ENCODE results near the gene UBXN4. TPM values are rescaled to one million over a fixed set of nuclear protein-coding genes. Genes with fewer than 3 reads are reported as not detected.

UBXN4 gene
- total and polyA plus RNA-seq, 7 experiments from 2014 or later = 83.7 to 158 (median 116) TPM

GRCh38 chr2:135745545-135745944 is 3.9 kb downstream of the UBXN4 start:
- intact Hi-C loops (cut with micrococcal nuclease) = loop anchor here (10.0 kb wide), 2 partner anchors 1071 to 1491 kb away; partner anchors contain the start of gene MGAT5 (in 1 of the 2)
- ChIA-PET CTCF (no interaction called here), POLR2A (interaction anchor here (0.8 to 1.2 kb wide), 5 partner anchors 10 to 694 kb away, joined by 3 to 6 read pairs (median 3); partner anchors contain the start of gene RAB3GAP1)
- Mint-ChIP-seq H3K9me3 (peaks cover 0 to 5% (median 0%) of the 10 kb centered on the region in 11 donors), H3K4me3 (peak overlapping the region in 5 of 10 donors; percentile 18 to 95 (median 26)), H3K36me3 (peaks cover 0 to 26% (median 23%) of the 10 kb centered on the region in 5 donors), H3K27me3 (no peaks in the 10 kb centered on the region), H3K27ac (no peak overlapping the region), H3K4me1 (peaks cover 34 to 69% (median 62%) of the 10 kb centered on the region in 7 donors)
- DNase-seq (no peak), ATAC-seq (no peak)
- Histone ChIP-seq H3K27me3 (ENCODE audit: control insufficient read depth in 2 of 2, insufficient read depth in 2 of 2, low read length in 2 of 2) (no peaks in the 10 kb centered on the region), H3K27ac (ENCODE audit: low read depth, low read length) (no peak overlapping the region), H3K4me1 (ENCODE audit: control insufficient read depth in 2 of 2, insufficient read depth in 2 of 2, low read length in 2 of 2) (peaks cover 20 to 23% of the 10 kb centered on the region in 2 donors), H3K36me3 (ENCODE audit: control insufficient read depth in 2 of 3, insufficient read depth in 3 of 3, low read length in 3 of 3) (peaks cover 0 to 23% (median 0%) of the 10 kb centered on the region in 3 experiments), H3K4me3 (ENCODE audit: low read length) (no peak overlapping the region), H3K9me3 (ENCODE audit: control insufficient read depth in 2 of 3, low read length in 3 of 3) (no peaks in the 10 kb centered on the region)

GRCh38 chr2:135755573-135755972 is 13.9 kb downstream of the UBXN4 start:
- H3K4me3 ChIP-seq (ENCODE audit: low read length) = no peak overlapping the region
- no peaks in the 10 kb centered on the region for H3K9me3 ChIP-seq (ENCODE audit: control insufficient read depth in 2 of 3, low read length in 3 of 3)
- H3K27ac ChIP-seq (ENCODE audit: low read depth, low read length) = no peak overlapping the region
- ChIA-PET POLR2A (interaction anchor here (1.0 kb wide), 1 partner anchor 11 kb away, joined by 3 read pairs; no protein-coding TSS in a partner anchor), CTCF (no interaction called here)
- H3K36me3 Mint-ChIP-seq = peaks cover 11 to 63% (median 55%) of the 10 kb centered on the region in 5 donors
- peaks cover 0 to 4% (median 2%) of the 10 kb centered on the region in 7 donors for H3K4me1 Mint-ChIP-seq
- H3K4me3 Mint-ChIP-seq = no peak overlapping the region
- intact Hi-C loops (cut with micrococcal nuclease) = no loop called here
- no peak overlapping the region for H3K27ac Mint-ChIP-seq
- DNase-seq (no peak), ATAC-seq (no peak)
- H3K9me3 Mint-ChIP-seq = peaks cover 0 to 18% (median 6%) of the 10 kb centered on the region in 11 donors
- peaks cover 15 to 52% (median 29%) of the 10 kb centered on the region in 3 experiments for H3K36me3 ChIP-seq (ENCODE audit: control insufficient read depth in 2 of 3, insufficient read depth in 3 of 3, low read length in 3 of 3)
- H3K27me3 ChIP-seq (ENCODE audit: control insufficient read depth in 2 of 2, insufficient read depth in 2 of 2, low read length in 2 of 2) = no peaks in the 10 kb centered on the region
- H3K27me3 Mint-ChIP-seq = no peaks in the 10 kb centered on the region
- no peaks in the 10 kb centered on the region for H3K4me1 ChIP-seq (ENCODE audit: control insufficient read depth in 2 of 2, insufficient read depth in 2 of 2, low read length in 2 of 2)

- Histone ChIP-seq H3K4me1 (ENCODE audit: control insufficient read depth in 2 of 2, insufficient read depth in 2 of 2, low read length in 2 of 2) (no peaks in the 10 kb centered on the region), H3K4me3 (ENCODE audit: low read length) (no peak overlapping the region), H3K36me3 (ENCODE audit: control insufficient read depth in 2 of 3, insufficient read depth in 3 of 3, low read length in 3 of 3) (peaks cover 23 to 61% (median 29%) of the 10 kb centered on the region in 3 experiments), H3K27ac (ENCODE audit: low read depth, low read length) (no peak overlapping the region), H3K27me3 (ENCODE audit: control insufficient read depth in 2 of 2, insufficient read depth in 2 of 2, low read length in 2 of 2) (no peaks in the 10 kb centered on the region), H3K9me3 (ENCODE audit: control insufficient read depth in 2 of 3, low read length in 3 of 3) (no peaks in the 10 kb centered on the region)
- no peak for ATAC-seq
- Mint-ChIP-seq H3K9me3 (peaks cover 0 to 18% (median 6%) of the 10 kb centered on the region in 11 donors), H3K27ac (no peak overlapping the region), H3K36me3 (peaks cover 11 to 65% (median 55%) of the 10 kb centered on the region in 5 donors), H3K4me3 (no peak overlapping the region), H3K4me1 (peaks cover 0 to 4% (median 2%) of the 10 kb centered on the region in 7 donors), H3K27me3 (no peaks in the 10 kb centered on the region)
- CTCF ChIA-PET = no interaction called here
- POLR2A ChIA-PET = no interaction called here
- no peak for DNase-seq
- intact Hi-C loops (cut with micrococcal nuclease) = no loop called here
Observed at GRCh38 chr2:135756692-135757091, 15.0 kb downstream of the UBXN4 start.

- ChIA-PET POLR2A (no interaction called here), CTCF (no interaction called here)
- Mint-ChIP-seq H3K36me3 (peaks cover under 1 to 48% (median 41%) of the 10 kb centered on the region in 5 donors), H3K27me3 (no peaks in the 10 kb centered on the region), H3K4me1 (peaks cover 0 to 11% (median 3%) of the 10 kb centered on the region in 7 donors), H3K27ac (peak overlapping the region in 2 of 9 donors; percentile 18 to 19), H3K9me3 (peaks cover 0 to 6% (median under 1%) of the 10 kb centered on the region in 11 donors), H3K4me3 (no peak overlapping the region)
- intact Hi-C loops (cut with micrococcal nuclease) = no loop called here
- no peak for ATAC-seq
- Histone ChIP-seq H3K27ac (ENCODE audit: low read depth, low read length) (no peak overlapping the region), H3K36me3 (ENCODE audit: control insufficient read depth in 2 of 3, insufficient read depth in 3 of 3, low read length in 3 of 3) (peaks cover 8 to 73% (median 25%) of the 10 kb centered on the region in 3 experiments), H3K4me3 (ENCODE audit: low read length) (no peak overlapping the region), H3K4me1 (ENCODE audit: control insufficient read depth in 2 of 2, insufficient read depth in 2 of 2, low read length in 2 of 2) (no peaks in the 10 kb centered on the region), H3K27me3 (ENCODE audit: control insufficient read depth in 2 of 2, insufficient read depth in 2 of 2, low read length in 2 of 2) (no peaks in the 10 kb centered on the region), H3K9me3 (ENCODE audit: control insufficient read depth in 2 of 3, low read length in 3 of 3) (no peaks in the 10 kb centered on the region)
- DNase-seq = no peak
Observed at GRCh38 chr2:135762022-135762421, 20.4 kb downstream of the UBXN4 start.

- H3K36me3 Mint-ChIP-seq = peaks cover 3 to 47% (median 41%) of the 10 kb centered on the region in 5 donors
- peak overlapping the region in 3 of 9 donors; percentile 19 to 59 (median 27) for H3K27ac Mint-ChIP-seq
- peaks cover 8 to 74% (median 21%) of the 10 kb centered on the region in 3 experiments for H3K36me3 ChIP-seq (ENCODE audit: control insufficient read depth in 2 of 3, insufficient read depth in 3 of 3, low read length in 3 of 3)
Observed at GRCh38 chr2:135762530-135762929, 20.9 kb downstream of the UBXN4 start.

GRCh38 chr2:135768863-135769262 is 27.2 kb downstream of the UBXN4 start:
- Histone ChIP-seq H3K27ac (ENCODE audit: low read depth, low read length) (no peak overlapping the region), H3K4me1 (ENCODE audit: control insufficient read depth in 2 of 2, insufficient read depth in 2 of 2, low read length in 2 of 2) (no peaks in the 10 kb centered on the region), H3K27me3 (ENCODE audit: control insufficient read depth in 2 of 2, insufficient read depth in 2 of 2, low read length in 2 of 2) (no peaks in the 10 kb centered on the region), H3K4me3 (ENCODE audit: low read length) (no peak overlapping the region), H3K36me3 (ENCODE audit: control insufficient read depth in 2 of 3, insufficient read depth in 3 of 3, low read length in 3 of 3) (peaks cover 6 to 77% (median 41%) of the 10 kb centered on the region in 3 experiments), H3K9me3 (ENCODE audit: control insufficient read depth in 2 of 3, low read length in 3 of 3) (no peaks in the 10 kb centered on the region)
- POLR2A ChIA-PET = no interaction called here
- Mint-ChIP-seq H3K9me3 (no peaks in the 10 kb centered on the region), H3K27me3 (no peaks in the 10 kb centered on the region), H3K27ac (no peak overlapping the region), H3K36me3 (peaks cover 17 to 46% (median 42%) of the 10 kb centered on the region in 5 donors), H3K4me1 (peaks cover 0 to 14% (median 6%) of the 10 kb centered on the region in 7 donors), H3K4me3 (no peak overlapping the region)
- DNase-seq (no peak), ATAC-seq (no peak)
- intact Hi-C loops (cut with micrococcal nuclease) = no loop called here
- CTCF ChIA-PET = no interaction called here

More at GRCh38 chr2:135762530-135762929, 20.9 kb downstream of the UBXN4 start:
- ChIA-PET POLR2A (no interaction called here), CTCF (no interaction called here)
- Histone ChIP-seq H3K27me3 (ENCODE audit: control insufficient read depth in 2 of 2, insufficient read depth in 2 of 2, low read length in 2 of 2) (no peaks in the 10 kb centered on the region), H3K4me3 (ENCODE audit: low read length) (no peak overlapping the region), H3K27ac (ENCODE audit: low read depth, low read length) (no peak overlapping the region), H3K9me3 (ENCODE audit: control insufficient read depth in 2 of 3, low read length in 3 of 3) (no peaks in the 10 kb centered on the region), H3K4me1 (ENCODE audit: control insufficient read depth in 2 of 2, insufficient read depth in 2 of 2, low read length in 2 of 2) (no peaks in the 10 kb centered on the region)
- no peak overlapping the region for H3K4me3 Mint-ChIP-seq
- H3K9me3 Mint-ChIP-seq = peaks cover 0 to under 1% (median 0%) of the 10 kb centered on the region in 11 donors
- ATAC-seq (no peak), DNase-seq (no peak)
- no peaks in the 10 kb centered on the region for H3K27me3 Mint-ChIP-seq
- intact Hi-C loops (cut with micrococcal nuclease) = no loop called here
- peaks cover 3 to 15% (median 4%) of the 10 kb centered on the region in 7 donors for H3K4me1 Mint-ChIP-seq

GRCh38 chr2:135773319-135773718 is 31.7 kb downstream of the UBXN4 start:
- H3K36me3 ChIP-seq (ENCODE audit: control insufficient read depth in 2 of 3, insufficient read depth in 3 of 3, low read length in 3 of 3) = peaks cover 12 to 81% (median 39%) of the 10 kb centered on the region in 3 experiments
- no peak overlapping the region for H3K4me3 Mint-ChIP-seq

More at GRCh38 chr2:135773319-135773718, 31.7 kb downstream of the UBXN4 start:
- Histone ChIP-seq H3K4me3 (ENCODE audit: low read length) (no peak overlapping the region), H3K27me3 (ENCODE audit: control insufficient read depth in 2 of 2, insufficient read depth in 2 of 2, low read length in 2 of 2) (no peaks in the 10 kb centered on the region), H3K27ac (ENCODE audit: low read depth, low read length) (no peak overlapping the region), H3K9me3 (ENCODE audit: control insufficient read depth in 2 of 3, low read length in 3 of 3) (no peaks in the 10 kb centered on the region), H3K4me1 (ENCODE audit: control insufficient read depth in 2 of 2, insufficient read depth in 2 of 2, low read length in 2 of 2) (no peaks in the 10 kb centered on the region)
- POLR2A ChIA-PET = interaction anchor here (0.7 kb wide), 1 partner anchor 30 kb away, joined by 3 read pairs; no protein-coding TSS in a partner anchor
- no peak for ATAC-seq
- Mint-ChIP-seq H3K36me3 (peaks cover 17 to 49% (median 36%) of the 10 kb centered on the region in 5 donors), H3K9me3 (no peaks in the 10 kb centered on the region), H3K4me1 (peaks cover 0 to 5% (median 0%) of the 10 kb centered on the region in 7 donors), H3K27ac (peak overlapping the region in 3 of 9 donors; percentile 51 to 62 (median 55)), H3K27me3 (no peaks in the 10 kb centered on the region)
- intact Hi-C loops (cut with micrococcal nuclease) = no loop called here
- CTCF ChIA-PET = no interaction called here
- no peak for DNase-seq

Measured in naive thymus-derived CD4-positive, alpha-beta T cell (primary cell).